ENCODE data around the gene ELMO1.

Gene ELMO1

GRCh38 chr7:37414352-37414983 is 34.2 kb downstream of the ELMO1 start:
- Histone ChIP-seq H3K4me3 (ENCODE audit: low read depth, low read length) (no peak overlapping the region), H2AFZ (no peak overlapping the region), H3K4me1 (peaks cover 17% of the 10 kb centered on the region), H3K9ac (no peak overlapping the region), H3K79me2 (peaks cover 9% of the 10 kb centered on the region), H3K36me3 (ENCODE audit: control insufficient read depth, insufficient read depth, low read length) (no peaks in the 10 kb centered on the region), H3K9me3 (ENCODE audit: control insufficient read depth, low read length) (no peaks in the 10 kb centered on the region), H3K4me2 (ENCODE audit: low read length) (no peak overlapping the region), H3K27ac (no peak overlapping the region), H3K27me3 (ENCODE audit: control insufficient read depth, insufficient read depth, low read length) (no peaks in the 10 kb centered on the region)
- TF ChIP-seq, protein P1, sequence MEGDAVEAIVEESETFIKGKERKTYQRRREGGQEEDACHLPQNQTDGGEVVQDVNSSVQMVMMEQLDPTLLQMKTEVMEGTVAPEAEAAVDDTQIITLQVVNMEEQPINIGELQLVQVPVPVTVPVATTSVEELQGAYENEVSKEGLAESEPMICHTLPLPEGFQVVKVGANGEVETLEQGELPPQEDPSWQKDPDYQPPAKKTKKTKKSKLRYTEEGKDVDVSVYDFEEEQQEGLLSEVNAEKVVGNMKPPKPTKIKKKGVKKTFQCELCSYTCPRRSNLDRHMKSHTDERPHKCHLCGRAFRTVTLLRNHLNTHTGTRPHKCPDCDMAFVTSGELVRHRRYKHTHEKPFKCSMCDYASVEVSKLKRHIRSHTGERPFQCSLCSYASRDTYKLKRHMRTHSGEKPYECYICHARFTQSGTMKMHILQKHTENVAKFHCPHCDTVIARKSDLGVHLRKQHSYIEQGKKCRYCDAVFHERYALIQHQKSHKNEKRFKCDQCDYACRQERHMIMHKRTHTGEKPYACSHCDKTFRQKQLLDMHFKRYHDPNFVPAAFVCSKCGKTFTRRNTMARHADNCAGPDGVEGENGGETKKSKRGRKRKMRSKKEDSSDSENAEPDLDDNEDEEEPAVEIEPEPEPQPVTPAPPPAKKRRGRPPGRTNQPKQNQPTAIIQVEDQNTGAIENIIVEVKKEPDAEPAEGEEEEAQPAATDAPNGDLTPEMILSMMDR (IDR thresholded peaks at IDR 0.05) = no peak

- TF ChIP-seq, protein P1 (IDR thresholded peaks at IDR 0.05) = no peak
- no peaks in the 10 kb centered on the region for H3K36me3 ChIP-seq (ENCODE audit: control insufficient read depth, insufficient read depth, low read length)
- H3K27me3 ChIP-seq (ENCODE audit: control insufficient read depth, insufficient read depth, low read length) = no peaks in the 10 kb centered on the region
- H3K4me1 ChIP-seq = peaks cover 3% of the 10 kb centered on the region
- H3K9me3 ChIP-seq (ENCODE audit: control insufficient read depth, low read length) = no peaks in the 10 kb centered on the region
- H3K79me2 ChIP-seq = peaks cover 9% of the 10 kb centered on the region
- no peak overlapping the region for H3K9ac ChIP-seq
- no peak overlapping the region for H3K4me2 ChIP-seq (ENCODE audit: low read length)
- H2AFZ ChIP-seq = no peak overlapping the region
- no peak overlapping the region for H3K27ac ChIP-seq
- H3K4me3 ChIP-seq (ENCODE audit: low read depth, low read length) = no peak overlapping the region
Measured at GRCh38 chr7:37411444-37412034, 37.1 kb downstream of the ELMO1 start.

DNA sequence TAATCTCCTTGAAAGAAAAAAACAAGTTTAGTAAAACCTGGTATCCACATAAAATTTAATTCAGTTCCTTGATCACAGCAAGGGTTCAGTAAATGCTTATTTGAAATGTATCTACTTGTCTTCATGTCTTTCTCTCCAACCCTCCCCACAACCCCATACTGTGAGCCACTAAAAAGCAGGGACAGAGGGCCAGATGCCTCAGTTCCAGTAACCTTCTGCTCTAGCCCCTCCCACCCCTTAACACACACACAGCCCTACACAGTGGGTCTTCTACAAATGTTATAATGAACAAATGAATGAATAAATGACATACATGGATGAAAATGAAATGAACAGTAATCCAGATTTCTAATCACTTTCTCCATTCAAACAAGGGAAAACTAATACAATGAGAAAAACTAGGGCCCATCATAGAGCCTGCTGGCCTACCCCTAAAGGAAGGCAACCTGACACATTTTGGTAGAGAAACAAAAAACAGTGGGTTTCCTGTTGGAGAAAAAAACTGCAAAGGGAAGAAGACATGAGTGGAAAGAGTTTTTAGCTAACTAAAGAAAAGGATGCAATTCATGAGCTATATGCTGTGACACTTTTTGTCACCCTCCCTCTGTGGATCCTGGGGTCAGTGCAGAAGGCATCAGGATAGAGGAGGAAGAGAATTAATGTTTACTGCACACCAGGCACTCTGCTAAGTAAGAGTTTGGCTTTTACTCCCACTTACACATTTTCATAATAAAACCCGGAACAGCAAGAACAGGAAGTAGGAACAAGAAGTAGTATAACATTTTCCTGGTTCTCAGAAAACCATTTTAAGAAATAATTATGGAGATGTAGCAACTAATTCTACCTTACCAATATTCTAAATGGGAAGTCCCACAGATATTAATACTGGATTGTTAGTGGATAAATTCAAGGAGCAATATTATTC is 38.1 kb downstream of the ELMO1 start:
- Histone ChIP-seq H3K4me3 (ENCODE audit: low read depth, low read length) (no peak overlapping the region), H3K4me2 (ENCODE audit: low read length) (no peak overlapping the region), H3K4me1 (no peaks in the 10 kb centered on the region), H3K27ac (no peak overlapping the region), H3K79me2 (peaks cover 9% of the 10 kb centered on the region), H3K9ac (no peak overlapping the region), H3K36me3 (ENCODE audit: control insufficient read depth, insufficient read depth, low read length) (no peaks in the 10 kb centered on the region), H2AFZ (no peak overlapping the region), H3K27me3 (ENCODE audit: control insufficient read depth, insufficient read depth, low read length) (no peaks in the 10 kb centered on the region), H3K9me3 (ENCODE audit: control insufficient read depth, low read length) (no peaks in the 10 kb centered on the region)
- TF ChIP-seq, protein P1 (IDR thresholded peaks at IDR 0.05) = no peak

GRCh38 chr7:37409461-37409860 is 39.2 kb downstream of the ELMO1 start:
- no peak overlapping the region for H3K9ac ChIP-seq
- no peak overlapping the region for H3K27ac ChIP-seq
- no peak overlapping the region for H2AFZ ChIP-seq
- H3K4me3 ChIP-seq (ENCODE audit: low read depth, low read length) = no peak overlapping the region
- H3K27me3 ChIP-seq (ENCODE audit: control insufficient read depth, insufficient read depth, low read length) = no peaks in the 10 kb centered on the region
- H3K36me3 ChIP-seq (ENCODE audit: control insufficient read depth, insufficient read depth, low read length) = no peaks in the 10 kb centered on the region
- no peaks in the 10 kb centered on the region for H3K9me3 ChIP-seq (ENCODE audit: control insufficient read depth, low read length)
- H3K4me1 ChIP-seq = peaks cover 3% of the 10 kb centered on the region
- TF ChIP-seq, protein P1 (IDR thresholded peaks at IDR 0.05) = no peak
- peaks cover 9% of the 10 kb centered on the region for H3K79me2 ChIP-seq
- no peak overlapping the region for H3K4me2 ChIP-seq (ENCODE audit: low read length)
